Neutrophil (primary cell): Measurements from ENCODE around the gene MAPK4.
"Not testable (repeated sequence)": the region's sequence is repeated elsewhere in the genome, so short reads cannot be mapped to it uniquely, and the experiment has no call there.

ENCODE experiments used
- H3K27ac ChIP-seq: fragments of 200-600 bp; sonication (generic); 2 replicates; pipeline ENCODE4 v1.5.1; 2016; ENCODE audit warnings: mild to moderate bottlenecking, moderate library complexity
- H3K27me3 ChIP-seq: fragments of 200-600 bp; sonication (generic); 2 replicates; pipeline ENCODE4 v1.6.0; 2016; ENCODE audit warnings: mild to moderate bottlenecking
- H3K36me3 ChIP-seq: fragments of 200-600 bp; sonication (generic); 2 replicates; pipeline ENCODE4 v1.5.1; 2017
- H3K4me1 ChIP-seq, 2 experiments: fragments of 200-600 bp in 1 of 2; sonication (generic) in 1 of 2; 1 replicate in 1 of 2; 2 replicates in 1 of 2; pipeline versions ENCODE4 v1.5.1 to v1.6.1; 2013 to 2016; ENCODE audit warnings: low read depth in 1 of 2, low read length in 1 of 2, mild to moderate bottlenecking in 1 of 2, moderate library complexity in 1 of 2; ENCODE audit not compliant: control insufficient read depth in 1 of 2, insufficient read depth in 1 of 2
- H3K4me3 ChIP-seq, 2 experiments: fragments of 200-600 bp in 1 of 2; sonication (generic) in 1 of 2; 1 replicate in 1 of 2; 2 replicates in 1 of 2; pipeline ENCODE4 v1.5.1; 2013 to 2016; ENCODE audit warnings: low read depth in 1 of 2, low read length in 1 of 2, mild to moderate bottlenecking in 1 of 2, moderate library complexity in 1 of 2
- H3K9me3 ChIP-seq: fragments of 200-600 bp; sonication (generic); 2 replicates; pipeline ENCODE4 v1.5.1; 2016
- CTCF ChIP-seq: fragments of 200-600 bp; sonication (generic); IDR thresholded peaks from 2 replicates; pipeline ENCODE4 v1.5.1; 2016; ENCODE audit warnings: antibody characterized with exemption

Gene MAPK4

GRCh38 chr18:50528806-50529205 is 31.1 kb upstream of the MAPK4 start:
- Histone ChIP-seq H3K9me3 (no peaks in the 10 kb centered on the region), H3K27me3 (peaks cover 3% of the 10 kb centered on the region), H3K36me3 (no peaks in the 10 kb centered on the region), H3K4me3 (no peak overlapping the region), H3K4me1 (no peaks in the 10 kb centered on the region), H3K27ac (no peak overlapping the region)
- TF ChIP-seq CTCF, result no peak

- H3K9me3 ChIP-seq, H3K36me3 ChIP-seq, H3K27me3 ChIP-seq, H3K27ac ChIP-seq, H3K4me3 ChIP-seq, H3K4me1 ChIP-seq: not testable (repeated sequence)
Measured at GRCh38 chr18:50533822-50534221, 26.1 kb upstream of the MAPK4 start.

GRCh38 chr18:50544476-50544875 is 15.4 kb upstream of the MAPK4 start:
- H3K27ac ChIP-seq, H3K9me3 ChIP-seq, H3K4me1 ChIP-seq, H3K36me3 ChIP-seq, H3K27me3 ChIP-seq, H3K4me3 ChIP-seq: not testable (repeated sequence)

GRCh38 chr18:50545936-50546335 is 14.0 kb upstream of the MAPK4 start:
- Histone ChIP-seq H3K27me3 (peaks cover 8% of the 10 kb centered on the region), H3K27ac (no peak overlapping the region), H3K4me1 (no peaks in the 10 kb centered on the region), H3K9me3 (no peaks in the 10 kb centered on the region), H3K4me3 (no peak overlapping the region), H3K36me3 (no peaks in the 10 kb centered on the region)
- no peak for TF ChIP-seq CTCF

GRCh38 chr18:50548160-50548559 is 11.7 kb upstream of the MAPK4 start:
- TF ChIP-seq CTCF, result no peak

GRCh38 chr18:50551651-50552050 is 8.2 kb upstream of the MAPK4 start:
- not testable (repeated sequence) for H3K27ac ChIP-seq, H3K4me3 ChIP-seq, H3K36me3 ChIP-seq, H3K4me1 ChIP-seq, H3K9me3 ChIP-seq
- peaks cover 45% of the 10 kb centered on the region for H3K27me3 ChIP-seq

More at GRCh38 chr18:50548160-50548559, 11.7 kb upstream of the MAPK4 start:
- Histone ChIP-seq H3K4me1 (no peaks in the 10 kb centered on the region), H3K36me3 (no peaks in the 10 kb centered on the region), H3K9me3 (no peaks in the 10 kb centered on the region), H3K4me3 (no peak overlapping the region), H3K27ac (no peak overlapping the region), H3K27me3 (peaks cover 20% of the 10 kb centered on the region)

- Histone ChIP-seq H3K27me3 (peaks cover 90% of the 10 kb centered on the region), H3K9me3 (no peaks in the 10 kb centered on the region), H3K36me3 (no peaks in the 10 kb centered on the region), H3K27ac (no peak overlapping the region), H3K4me1 (no peaks in the 10 kb centered on the region), H3K4me3 (no peak overlapping the region)
- no peak for TF ChIP-seq CTCF
Measured at GRCh38 chr18:50558157-50558556, 1.7 kb upstream of the MAPK4 start.
